Measurements from ENCODE around the gene ISLR. TPM values are rescaled to one million over a fixed set of nuclear protein-coding genes. Genes with fewer than 3 reads are reported as not detected.

The ISLR gene
- total and polyA plus RNA-seq, 3 experiments from 2014 or later = not detected

GRCh38 chr15:74222240-74223119, 49.0 kb downstream of the ISLR start:
- CTCF ChIA-PET = no interaction called here
- Mint-ChIP-seq H3K4me3 (no peak overlapping the region), H3K36me3 (no peaks in the 10 kb centered on the region), H3K27ac (peak overlapping the region in 1 of 8 donors; percentile 82), H3K9me3 (no peaks in the 10 kb centered on the region), H3K4me1 (no peaks in the 10 kb centered on the region), H3K27me3 (peaks cover 9 to 65% of the 10 kb centered on the region in 2 donors)
- no peak overlapping the region for H3K4me3 ChIP-seq (ENCODE audit: low read length)
- no peaks in the 10 kb centered on the region for H3K27me3 ChIP-seq (ENCODE audit: insufficient read depth, low read length, poor library complexity, severe bottlenecking)
- H3K9me3 ChIP-seq (ENCODE audit: low read length) = no peaks in the 10 kb centered on the region
- POLR2A ChIA-PET = no interaction called here
- DNase-seq = no peak
- no peak overlapping the region for H3K27ac ChIP-seq (ENCODE audit: low read depth, low read length)
- no peaks in the 10 kb centered on the region for H3K4me1 ChIP-seq (ENCODE audit: insufficient read depth, low read length)
- H3K36me3 ChIP-seq (ENCODE audit: insufficient read depth, low read length) = no peaks in the 10 kb centered on the region

DNA sequence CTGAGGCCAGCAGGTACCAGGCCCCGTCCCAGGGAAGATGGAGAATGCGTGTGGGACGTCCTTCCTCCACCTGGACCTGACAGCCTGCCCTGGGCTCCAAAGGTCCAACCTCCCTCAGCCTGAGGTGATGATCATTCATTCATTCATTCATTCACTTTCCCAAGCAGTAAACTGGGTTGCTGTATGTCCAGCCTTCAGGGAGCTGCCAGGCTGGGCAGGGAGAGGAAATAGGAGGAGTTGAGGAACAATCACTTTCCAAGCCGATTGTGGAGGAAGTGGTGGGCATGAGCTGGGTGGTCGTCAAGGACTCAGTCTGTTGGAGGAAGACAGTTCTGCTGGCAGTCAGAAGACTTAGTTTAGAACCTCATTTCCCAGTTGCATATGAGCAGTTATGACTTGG, 52.4 kb downstream of the ISLR start:
- H3K27me3 Mint-ChIP-seq = peaks cover 12 to 56% of the 10 kb centered on the region in 2 donors
- Histone ChIP-seq H3K4me1 (ENCODE audit: insufficient read depth, low read length) (no peaks in the 10 kb centered on the region), H3K36me3 (ENCODE audit: insufficient read depth, low read length) (no peaks in the 10 kb centered on the region), H3K27me3 (ENCODE audit: insufficient read depth, low read length, poor library complexity, severe bottlenecking) (no peaks in the 10 kb centered on the region), H3K27ac (ENCODE audit: low read depth, low read length) (no peak overlapping the region), H3K9me3 (ENCODE audit: low read length) (no peaks in the 10 kb centered on the region), H3K4me3 (ENCODE audit: low read length) (no peak overlapping the region)
- H3K4me3 Mint-ChIP-seq = no peak overlapping the region
- DNase-seq = no peak
- H3K36me3 Mint-ChIP-seq = no peaks in the 10 kb centered on the region
- CTCF ChIA-PET = no interaction called here
- POLR2A ChIA-PET = no interaction called here
- H3K9me3 Mint-ChIP-seq = no peaks in the 10 kb centered on the region
- H3K27ac Mint-ChIP-seq = peak overlapping the region in 1 of 8 donors; percentile 16
- no peaks in the 10 kb centered on the region for H3K4me1 Mint-ChIP-seq

Other genes starting within 250 kb of the ISLR start
- gene LOXL1, start 247.2 kb upstream of the ISLR start, total RNA-seq = 1 to 10 TPM; 1.3 to 1.5 TPM
- gene LOXL1, start 247.2 kb upstream of the ISLR start, polyA plus RNA-seq = 3.1 TPM
- gene STOML1, start 181.4 kb upstream of the ISLR start, total RNA-seq = 10 to 100 TPM; 13.2 to 13.3 TPM
- gene STOML1, start 181.4 kb upstream of the ISLR start, polyA plus RNA-seq = 8.6 TPM
- gene PML, start 179.0 kb upstream of the ISLR start, total RNA-seq = 10 to 100 TPM; 35.5 to 37.4 TPM
- gene PML, start 179.0 kb upstream of the ISLR start, polyA plus RNA-seq = 32.3 TPM
- under 1 TPM in 1 of 2 experiments, not detected in 1; 0.07 TPM for gene GOLGA6A, start 91.2 kb upstream of the ISLR start, total RNA-seq
- gene GOLGA6A, start 91.2 kb upstream of the ISLR start, polyA plus RNA-seq = not detected
- gene ISLR2, start 43.1 kb upstream of the ISLR start, total RNA-seq = not detected
- not detected for gene ISLR2, start 43.1 kb upstream of the ISLR start, polyA plus RNA-seq
- gene STRA6, start 29.1 kb downstream of the ISLR start, total RNA-seq = not detected
- gene STRA6, start 29.1 kb downstream of the ISLR start, polyA plus RNA-seq = not detected
- gene CCDC33, start 62.6 kb downstream of the ISLR start, total RNA-seq = not detected
- gene CCDC33, start 62.6 kb downstream of the ISLR start, polyA plus RNA-seq = not detected
- not detected for gene CYP11A1, start 193.9 kb downstream of the ISLR start, total RNA-seq
- gene CYP11A1, start 193.9 kb downstream of the ISLR start, polyA plus RNA-seq = not detected